Liver (tissue), 9 donors: ENCODE data around the gene PRDM8. TPM values are rescaled to one million over a fixed set of nuclear protein-coding genes. Genes with fewer than 3 reads are reported as not detected.

Experiments used
- DNase-seq: peaks from one replicate; pipeline ENCODE4 v3.0.0-alpha.2; 2017; ENCODE audit warnings: low spot score
- H3K27ac ChIP-seq, 2 donors: one replicate each; pipeline ENCODE4 v1.7.0; 2013; ENCODE audit warnings: inconsistent platforms in 2 of 2, low read length in 2 of 2, control low read depth in 1 of 2, low read depth in 1 of 2, mild to moderate bottlenecking in 1 of 2
- H3K27me3 ChIP-seq, 4 donors: one replicate each; pipeline versions ENCODE4 v1.6.1 to v1.7.0; 2013; ENCODE audit warnings: low read length in 3 of 4, inconsistent platforms in 1 of 4, mild to moderate bottlenecking in 1 of 4, moderate library complexity in 1 of 4; ENCODE audit not compliant: control insufficient read depth in 4 of 4, insufficient read depth in 4 of 4
- H3K36me3 ChIP-seq, 4 donors: one replicate each; pipeline versions ENCODE4 v1.6.1 to v1.7.0; 2013; ENCODE audit warnings: low read length in 3 of 4, mild to moderate bottlenecking in 3 of 4, low read depth in 1 of 4, moderate library complexity in 1 of 4; ENCODE audit not compliant: control insufficient read depth in 4 of 4, insufficient read depth in 3 of 4
- H3K4me1 ChIP-seq, 4 donors: one replicate each; pipeline versions ENCODE4 v1.6.1 to v1.7.0; 2013; ENCODE audit warnings: low read length in 3 of 4, mild to moderate bottlenecking in 3 of 4, moderate library complexity in 1 of 4; ENCODE audit not compliant: control insufficient read depth in 4 of 4, insufficient read depth in 4 of 4
- H3K4me3 ChIP-seq, 3 donors: one replicate each; pipeline versions ENCODE4 v1.6.1 to v1.7.0; 2013; ENCODE audit warnings: low read length in 3 of 3, control low read depth in 1 of 3, low read depth in 1 of 3, mild to moderate bottlenecking in 1 of 3
- H3K9ac ChIP-seq, 2 donors: one replicate each; pipeline ENCODE4 v1.7.0; 2013; ENCODE audit warnings: low read length in 2 of 2, mild to moderate bottlenecking in 2 of 2, moderate library complexity in 2 of 2, control low read depth in 1 of 2, low read depth in 1 of 2
- H3K9me3 ChIP-seq, 4 donors: one replicate each; pipeline versions ENCODE4 v1.6.1 to v1.7.0; 2013; ENCODE audit warnings: low read length in 3 of 4; ENCODE audit not compliant: control insufficient read depth in 4 of 4
- FOXA1 ChIP-seq: IDR thresholded peaks from 2 replicates; pipeline ENCODE4 v1.6.1; 2016; ENCODE audit warnings: antibody characterized with exemption
- FOXA2 ChIP-seq: IDR thresholded peaks from 2 replicates; pipeline ENCODE4 v1.6.1; 2016; ENCODE audit warnings: antibody characterized with exemption
- GABPA ChIP-seq, 2 donors: IDR thresholded peaks in 1 of 2; conservative IDR thresholded peaks in 1 of 2; 2 replicates each; pipeline ENCODE4 v1.6.1; 2016; ENCODE audit warnings: antibody characterized with exemption in 2 of 2, mild to moderate bottlenecking in 1 of 2, moderate library complexity in 1 of 2
- HNF4A ChIP-seq, 2 donors: conservative IDR thresholded peaks; 2 replicates each; pipeline ENCODE4 v1.6.1; 2016; ENCODE audit warnings: antibody characterized with exemption in 2 of 2, mild to moderate bottlenecking in 2 of 2
- JUND ChIP-seq, 2 donors: IDR thresholded peaks; 2 replicates each; pipeline ENCODE4 v1.6.1; 2016; ENCODE audit warnings: antibody characterized with exemption in 2 of 2
- NR2F2 ChIP-seq: IDR thresholded peaks from 2 replicates; pipeline ENCODE4 v1.6.1; 2016; ENCODE audit warnings: antibody characterized with exemption
- RAD21 ChIP-seq, 2 donors: IDR thresholded peaks; 2 replicates each; pipeline ENCODE4 v1.6.1; 2016; ENCODE audit warnings: antibody characterized with exemption in 2 of 2, mild to moderate bottlenecking in 2 of 2
- RXRA ChIP-seq, 2 donors: IDR thresholded peaks; 2 replicates each; pipeline ENCODE4 v1.6.1; 2017 to 2018; ENCODE audit warnings: antibody characterized with exemption in 2 of 2, mild to moderate bottlenecking in 1 of 2
- SP1 ChIP-seq: IDR thresholded peaks from 2 replicates; pipeline ENCODE4 v1.6.1; 2018; ENCODE audit warnings: antibody characterized with exemption, mild to moderate bottlenecking
- TAF1 ChIP-seq: conservative IDR thresholded peaks from 2 replicates; pipeline ENCODE4 v1.6.1; 2016; ENCODE audit warnings: antibody characterized with exemption, mild to moderate bottlenecking
- YY1 ChIP-seq: IDR thresholded peaks from 2 replicates; pipeline ENCODE4 v1.6.1; 2016; ENCODE audit warnings: antibody characterized with exemption, mild to moderate bottlenecking
- WGBS: extraction: QIAGEN DNeasy Blood & Tissue Kit; methylation state at CpG from one replicate; pipeline ENCODE4 v1.1.7; 2013; 5-methylcytosine and 5-hydroxymethylcytosine counted together
- polyA plus RNA-seq, 2 donors: library from polyadenylated mRNA; stranded (reverse) in 1 of 2; unstranded in 1 of 2; fragments of 200-250 nt in 1 of 2; fragments of >200 nt in 1 of 2; fragmentation: Nextera tagmentation in 1 of 2; extraction: Ambion mirVana in 1 of 2; gene quantifications; one replicate each; pipeline versions ENCODE4 v1.2.1 to v1.2.3, GENCODE V29; 2013 to 2015
- total RNA-seq, 2 donors: library from RNA; depleted of rRNA; stranded (reverse); fragments of >200 nt; gene quantifications; one replicate each; pipeline ENCODE4 v1.2.3, GENCODE V29; 2014
- TF ChIP-seq, protein P1 (sequence below): IDR thresholded peaks from 2 replicates; pipeline ENCODE4 v1.6.1; 2016; ENCODE audit warnings: antibody characterized with exemption, mild to moderate bottlenecking
- TF ChIP-seq, protein P2 (sequence below): IDR thresholded peaks from 2 replicates; pipeline ENCODE4 v1.6.1; 2016; ENCODE audit warnings: antibody characterized with exemption
- donor health status: healthy.
- donor health status: healthy.
- donor health status: healthy.
- donor health status: healthy.
- donor health status: healthy.

PRDM8 gene
- total and polyA plus RNA-seq, 4 donors, result 0.05 to 0.14 (median 0.08) TPM; not detected in 1

DNA sequence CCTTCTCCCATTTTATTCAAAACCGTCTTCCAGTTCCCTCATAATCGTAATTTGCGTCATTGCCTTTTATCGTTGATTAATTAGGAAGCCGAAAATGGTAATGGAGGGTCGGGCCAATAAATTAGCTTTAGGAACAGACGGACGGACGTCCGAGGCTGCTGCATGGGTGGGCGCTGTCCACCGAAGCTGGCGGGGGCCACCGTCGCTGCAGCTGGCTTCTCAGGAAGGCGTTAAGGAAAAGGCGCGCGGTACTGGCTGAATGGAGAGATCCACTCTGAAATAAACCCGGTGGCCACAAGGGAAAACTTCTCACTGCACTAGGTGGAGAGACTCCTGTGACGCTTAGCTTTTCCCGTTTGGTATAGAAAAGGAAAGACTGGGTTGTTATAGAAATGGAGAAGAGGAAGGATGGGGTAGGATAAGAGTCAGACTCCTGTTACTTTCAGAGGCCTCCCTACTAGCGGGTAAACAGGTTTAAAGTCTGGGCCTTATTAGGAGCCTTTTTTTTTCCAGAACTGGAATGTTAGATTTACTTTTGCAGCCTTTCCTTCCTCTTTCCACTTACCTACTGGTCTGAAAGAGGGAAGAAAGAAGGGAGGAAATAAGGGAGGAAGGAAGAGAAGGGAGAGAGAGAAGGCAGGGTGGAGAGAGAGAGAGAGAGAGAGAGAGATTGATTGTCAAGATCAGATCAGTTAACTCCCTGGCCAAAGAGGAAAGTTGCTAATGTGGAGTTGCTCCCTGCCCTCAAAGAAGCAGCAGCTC is 11.3 kb upstream of the PRDM8 start:
- Histone ChIP-seq H3K27ac (no peak overlapping the region), H3K9me3 (no peaks in the 10 kb centered on the region), H3K4me3 (no peak overlapping the region), H3K4me1 (peaks cover 5 to 41% (median 25%) of the 10 kb centered on the region in 4 donors), H3K36me3 (no peaks in the 10 kb centered on the region), H3K9ac (no peak overlapping the region), H3K27me3 (peaks cover 0 to 27% (median 14%) of the 10 kb centered on the region in 4 donors)
- TF ChIP-seq, protein P1, sequence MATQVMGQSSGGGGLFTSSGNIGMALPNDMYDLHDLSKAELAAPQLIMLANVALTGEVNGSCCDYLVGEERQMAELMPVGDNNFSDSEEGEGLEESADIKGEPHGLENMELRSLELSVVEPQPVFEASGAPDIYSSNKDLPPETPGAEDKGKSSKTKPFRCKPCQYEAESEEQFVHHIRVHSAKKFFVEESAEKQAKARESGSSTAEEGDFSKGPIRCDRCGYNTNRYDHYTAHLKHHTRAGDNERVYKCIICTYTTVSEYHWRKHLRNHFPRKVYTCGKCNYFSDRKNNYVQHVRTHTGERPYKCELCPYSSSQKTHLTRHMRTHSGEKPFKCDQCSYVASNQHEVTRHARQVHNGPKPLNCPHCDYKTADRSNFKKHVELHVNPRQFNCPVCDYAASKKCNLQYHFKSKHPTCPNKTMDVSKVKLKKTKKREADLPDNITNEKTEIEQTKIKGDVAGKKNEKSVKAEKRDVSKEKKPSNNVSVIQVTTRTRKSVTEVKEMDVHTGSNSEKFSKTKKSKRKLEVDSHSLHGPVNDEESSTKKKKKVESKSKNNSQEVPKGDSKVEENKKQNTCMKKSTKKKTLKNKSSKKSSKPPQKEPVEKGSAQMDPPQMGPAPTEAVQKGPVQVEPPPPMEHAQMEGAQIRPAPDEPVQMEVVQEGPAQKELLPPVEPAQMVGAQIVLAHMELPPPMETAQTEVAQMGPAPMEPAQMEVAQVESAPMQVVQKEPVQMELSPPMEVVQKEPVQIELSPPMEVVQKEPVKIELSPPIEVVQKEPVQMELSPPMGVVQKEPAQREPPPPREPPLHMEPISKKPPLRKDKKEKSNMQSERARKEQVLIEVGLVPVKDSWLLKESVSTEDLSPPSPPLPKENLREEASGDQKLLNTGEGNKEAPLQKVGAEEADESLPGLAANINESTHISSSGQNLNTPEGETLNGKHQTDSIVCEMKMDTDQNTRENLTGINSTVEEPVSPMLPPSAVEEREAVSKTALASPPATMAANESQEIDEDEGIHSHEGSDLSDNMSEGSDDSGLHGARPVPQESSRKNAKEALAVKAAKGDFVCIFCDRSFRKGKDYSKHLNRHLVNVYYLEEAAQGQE, result no peak
- TF ChIP-seq, protein P2, sequence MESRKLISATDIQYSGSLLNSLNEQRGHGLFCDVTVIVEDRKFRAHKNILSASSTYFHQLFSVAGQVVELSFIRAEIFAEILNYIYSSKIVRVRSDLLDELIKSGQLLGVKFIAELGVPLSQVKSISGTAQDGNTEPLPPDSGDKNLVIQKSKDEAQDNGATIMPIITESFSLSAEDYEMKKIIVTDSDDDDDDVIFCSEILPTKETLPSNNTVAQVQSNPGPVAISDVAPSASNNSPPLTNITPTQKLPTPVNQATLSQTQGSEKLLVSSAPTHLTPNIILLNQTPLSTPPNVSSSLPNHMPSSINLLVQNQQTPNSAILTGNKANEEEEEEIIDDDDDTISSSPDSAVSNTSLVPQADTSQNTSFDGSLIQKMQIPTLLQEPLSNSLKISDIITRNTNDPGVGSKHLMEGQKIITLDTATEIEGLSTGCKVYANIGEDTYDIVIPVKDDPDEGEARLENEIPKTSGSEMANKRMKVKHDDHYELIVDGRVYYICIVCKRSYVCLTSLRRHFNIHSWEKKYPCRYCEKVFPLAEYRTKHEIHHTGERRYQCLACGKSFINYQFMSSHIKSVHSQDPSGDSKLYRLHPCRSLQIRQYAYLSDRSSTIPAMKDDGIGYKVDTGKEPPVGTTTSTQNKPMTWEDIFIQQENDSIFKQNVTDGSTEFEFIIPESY, result no peak
- TF ChIP-seq SP1, result no peak
- TF ChIP-seq HNF4A (conservative IDR thresholded peaks at IDR 0.05), result no peak
- TF ChIP-seq GABPA (IDR thresholded peaks at IDR 0.05 in 1 of 2, conservative IDR thresholded peaks at IDR 0.05 in 1 of 2), result no peak
- TF ChIP-seq TAF1, result no peak
- TF ChIP-seq FOXA1, result no peak
- TF ChIP-seq RAD21 (IDR thresholded peaks at IDR 0.05), result no peak
- TF ChIP-seq NR2F2, result no peak
- TF ChIP-seq JUND (IDR thresholded peaks at IDR 0.05), result no peak
- 15% methylated on average over 23 of the region's 23 CpGs for WGBS
- DNase-seq, result no peak

DNA sequence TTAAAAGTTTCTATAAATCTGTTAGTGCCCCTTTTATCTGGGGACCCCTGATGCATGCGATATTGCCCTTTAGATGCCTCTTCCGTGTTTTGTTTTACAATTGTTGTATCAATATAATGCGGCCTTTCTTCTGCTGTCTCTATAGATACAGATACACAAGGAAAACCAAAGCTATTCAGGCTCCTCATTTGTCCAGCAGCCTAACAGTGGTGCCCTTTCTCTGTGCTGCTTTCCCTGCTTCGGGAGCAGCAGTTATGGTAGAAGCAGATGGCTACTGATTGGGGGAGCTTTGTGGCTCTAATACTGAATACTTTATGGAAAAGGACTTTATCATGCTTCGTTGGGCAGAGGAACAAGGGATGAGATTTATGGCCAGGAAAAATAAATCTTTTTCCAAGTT is 10.6 kb upstream of the PRDM8 start:
- no peak for DNase-seq
- 26% methylated on average over 5 of the region's 5 CpGs for WGBS

More for the DNA sequence above, 10.6 kb upstream of the PRDM8 start:
- Histone ChIP-seq H3K36me3 (no peaks in the 10 kb centered on the region), H3K4me1 (peaks cover 5 to 41% (median 24%) of the 10 kb centered on the region in 4 donors), H3K4me3 (no peak overlapping the region), H3K9me3 (no peaks in the 10 kb centered on the region), H3K27me3 (peaks cover 0 to 27% (median 14%) of the 10 kb centered on the region in 4 donors), H3K9ac (no peak overlapping the region), H3K27ac (no peak overlapping the region)
- TF ChIP-seq NR2F2, result no peak
- TF ChIP-seq, protein P1, result no peak
- TF ChIP-seq FOXA2, result no peak
- no peak for TF ChIP-seq JUND (IDR thresholded peaks at IDR 0.05)
- no peak for TF ChIP-seq GABPA (IDR thresholded peaks at IDR 0.05 in 1 of 2, conservative IDR thresholded peaks at IDR 0.05 in 1 of 2)
- no peak for TF ChIP-seq RAD21 (IDR thresholded peaks at IDR 0.05)
- TF ChIP-seq FOXA1, result no peak
- TF ChIP-seq SP1, result no peak
- TF ChIP-seq RXRA (IDR thresholded peaks at IDR 0.05), result no peak
- TF ChIP-seq, protein P2, result no peak
- TF ChIP-seq YY1, result no peak
